HTR-8/SVneo (cell line): Measurements from ENCODE around the gene MACROD1.
"Not testable (repeated sequence)": the region's sequence is repeated elsewhere in the genome, so short reads cannot be mapped to it uniquely, and the experiment has no call there.

Experiments
- DNase-seq: peaks from one replicate; pipeline ENCODE4 v3.0.0; 2011; ENCODE audit warnings: low spot score, mixed read lengths; ENCODE audit not compliant: insufficient read length
- FAIRE-seq: peaks from 2 replicates; lab custom pipeline; 2011; peaks lifted over from hg19 to GRCh38; lab: Jason Lieb, UNC

Gene MACROD1

GRCh38 chr11:64064374-64065140 is 101.4 kb downstream of the MACROD1 start:
- no peak for FAIRE-seq
- no peak for DNase-seq

- DNase-seq (no peak), FAIRE-seq (no peak)
Observed at GRCh38 chr11:64063777-64064176, 102.1 kb downstream of the MACROD1 start.

GRCh38 chr11:64062185-64063039 is 103.5 kb downstream of the MACROD1 start:
- DNase-seq (no peak), FAIRE-seq (no peak)

GRCh38 chr11:64060861-64061444 is 105.0 kb downstream of the MACROD1 start:
- no peak for FAIRE-seq
- peak; percentile 32 for DNase-seq

GRCh38 chr11:64060263-64060860 is 105.6 kb downstream of the MACROD1 start:
- FAIRE-seq (no peak), DNase-seq (no peak)

- FAIRE-seq, result no peak
- DNase-seq, result no peak
Observed at GRCh38 chr11:64059339-64060140, 106.4 kb downstream of the MACROD1 start.

- DNase-seq, result no peak
- no peak for FAIRE-seq
Observed at GRCh38 chr11:64058494-64058893, 107.4 kb downstream of the MACROD1 start.

GRCh38 chr11:64057890-64058289 is 108.0 kb downstream of the MACROD1 start:
- DNase-seq, result no peak
- FAIRE-seq, result no peak

GRCh38 chr11:64056861-64057260 is 109.1 kb downstream of the MACROD1 start:
- no peak for DNase-seq
- FAIRE-seq, result no peak

GRCh38 chr11:64056213-64056785 is 109.6 kb downstream of the MACROD1 start:
- DNase-seq (no peak), FAIRE-seq (no peak)

GRCh38 chr11:64055077-64055476 is 110.8 kb downstream of the MACROD1 start:
- no peak for FAIRE-seq
- no peak for DNase-seq

GRCh38 chr11:64053699-64054098 is 112.2 kb downstream of the MACROD1 start:
- DNase-seq (no peak), FAIRE-seq (no peak)

- DNase-seq (no peak), FAIRE-seq (no peak)
Observed at GRCh38 chr11:64052938-64053622, 112.8 kb downstream of the MACROD1 start.

GRCh38 chr11:64052436-64052835 is 113.5 kb downstream of the MACROD1 start:
- no peak for FAIRE-seq
- DNase-seq, result no peak

- DNase-seq, result no peak
- FAIRE-seq, result no peak
Observed at GRCh38 chr11:64051297-64051696, 114.6 kb downstream of the MACROD1 start.

- FAIRE-seq (no peak), DNase-seq (no peak)
Observed at GRCh38 chr11:64049509-64049908, 116.4 kb downstream of the MACROD1 start.

GRCh38 chr11:64048042-64048854 is 117.7 kb downstream of the MACROD1 start:
- no peak for DNase-seq
- no peak for FAIRE-seq

GRCh38 chr11:64047373-64047772 is 118.5 kb downstream of the MACROD1 start:
- FAIRE-seq, DNase-seq: not testable (repeated sequence)
